Stimulated activated CD8-positive, alpha-beta memory T cell treated with anti-CD3 and anti-CD28 coated beads, Interleukin-12 subunit alpha, Interleukin-12 subunit beta, amount 100 ng/mL, for 24 hours (primary cell): ENCODE data around the gene FAM53C.
"Not testable (repeated sequence)": the region's sequence is repeated elsewhere in the genome, so short reads cannot be mapped to it uniquely, and the experiment has no call there.

Experiments used
- DNase-seq: peaks from one replicate; pipeline ENCODE4 v3.0.0-alpha.2; 2020; ENCODE audit errors: extremely low read depth

The FAM53C gene

DNA sequence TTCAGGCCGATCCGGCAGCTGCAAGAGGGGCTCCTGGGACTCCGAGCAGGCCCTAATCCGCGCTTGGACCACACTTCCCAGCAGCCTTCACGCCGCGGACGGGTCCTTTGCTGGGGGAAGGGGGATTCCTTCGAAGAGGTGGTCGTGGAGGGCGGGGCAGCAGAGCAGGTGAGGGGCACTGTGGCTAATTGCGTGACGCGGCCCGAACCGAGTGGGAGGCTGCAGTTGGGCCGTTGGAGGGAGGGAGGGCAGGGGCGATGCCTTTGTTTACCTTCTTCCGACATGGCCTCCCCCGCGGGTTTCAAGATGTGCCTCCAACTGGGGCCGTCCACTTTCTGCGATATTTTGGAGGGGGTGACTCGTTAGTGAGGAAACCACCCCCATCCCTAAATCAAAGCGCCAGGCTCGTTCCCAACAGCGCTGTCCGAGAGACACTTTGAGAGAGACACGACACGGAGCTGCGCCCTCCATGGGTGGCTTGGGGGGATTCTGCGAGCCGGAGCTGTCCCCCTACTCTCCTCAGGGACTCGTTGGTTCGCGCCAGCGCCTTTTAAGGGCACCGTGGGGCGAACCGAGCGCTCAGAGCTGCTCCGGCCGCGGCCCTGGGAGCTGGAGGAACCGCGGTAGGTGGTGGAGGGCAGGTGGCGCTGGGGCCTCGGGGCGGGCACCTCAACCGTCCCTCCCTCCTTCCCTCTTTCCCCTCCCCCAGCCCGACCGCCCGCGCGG lies at the start of gene FAM53C:
Gene FAM53C (plus strand): TSS at position 582 of the 726 bp plus-strand sequence. CDS start 3,070 bp downstream, outside the sequence.
- peak; percentile 76 for DNase-seq

- no peak for DNase-seq
Measured at GRCh38 chr5:138289296-138289695, 48.8 kb upstream of the FAM53C start.

DNA sequence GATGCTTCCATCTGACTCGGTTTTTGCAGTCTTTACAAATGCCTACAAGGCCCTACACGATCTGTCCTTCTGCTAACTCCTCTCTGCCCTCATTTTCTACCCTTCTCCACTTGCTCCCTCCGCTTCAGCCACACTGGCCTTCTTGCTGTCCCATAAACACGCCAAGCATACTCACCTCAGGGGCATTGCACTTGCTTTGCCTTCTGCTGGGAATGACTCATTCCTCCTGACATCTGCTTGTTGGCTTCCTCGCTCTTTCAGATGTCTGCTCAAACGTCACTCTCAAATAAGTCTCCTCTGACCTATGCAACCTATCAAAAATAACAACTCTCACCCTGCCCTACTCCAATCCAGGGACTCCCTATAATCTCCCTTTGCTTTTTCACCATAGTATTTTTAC lies 34.7 kb upstream of the FAM53C start:
- DNase-seq, result no peak

- no peak for DNase-seq
Measured at GRCh38 chr5:138305797-138306196, 32.3 kb upstream of the FAM53C start.

DNA sequence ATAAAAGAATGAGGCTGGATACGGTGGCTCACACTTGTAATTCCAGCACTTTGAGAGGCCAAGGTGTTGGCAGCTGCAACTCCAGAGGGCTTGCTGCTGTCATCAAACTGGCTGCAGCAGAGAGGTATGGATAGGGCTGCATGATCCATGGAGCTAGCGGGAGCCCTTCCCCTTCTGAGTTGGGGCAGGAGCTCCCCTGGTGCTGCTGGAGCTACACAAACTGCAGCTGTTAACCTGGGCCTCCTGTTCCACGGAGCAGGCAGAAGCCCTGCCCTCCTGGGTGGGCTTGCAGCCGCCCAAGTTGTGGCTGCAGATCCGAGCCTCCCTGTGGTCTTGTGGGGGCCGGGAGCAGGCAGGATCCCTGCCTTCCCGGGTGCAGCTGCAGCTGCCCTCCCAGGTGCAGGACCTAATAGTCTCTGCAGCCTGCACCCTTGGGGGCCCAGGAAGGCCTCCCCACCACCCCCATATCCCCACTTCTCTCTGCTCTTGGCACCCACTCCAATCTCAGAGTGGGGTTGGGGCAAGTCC lies 22.3 kb upstream of the FAM53C start:
- no peak for DNase-seq

DNA sequence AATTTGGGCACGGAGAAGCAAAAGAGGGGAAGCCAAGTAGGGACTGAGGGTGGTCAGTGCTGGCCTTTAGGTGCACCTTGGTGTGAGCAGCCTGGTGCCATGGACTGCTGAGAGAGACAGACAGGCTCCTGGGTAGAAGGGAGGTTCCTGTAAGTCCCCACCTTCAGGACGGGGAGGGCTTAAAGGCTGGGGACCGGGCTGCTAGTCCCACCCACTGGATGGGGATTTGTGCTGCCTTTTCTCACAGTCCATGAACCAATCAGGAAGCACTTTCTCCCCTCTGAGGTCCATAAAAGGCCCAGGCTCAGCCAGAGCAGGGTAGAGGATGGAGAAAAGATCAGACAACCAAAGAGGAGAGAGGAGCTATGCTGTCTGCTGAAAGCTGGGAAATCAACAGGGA lies 21.7 kb upstream of the FAM53C start:
- DNase-seq, result no peak

DNA sequence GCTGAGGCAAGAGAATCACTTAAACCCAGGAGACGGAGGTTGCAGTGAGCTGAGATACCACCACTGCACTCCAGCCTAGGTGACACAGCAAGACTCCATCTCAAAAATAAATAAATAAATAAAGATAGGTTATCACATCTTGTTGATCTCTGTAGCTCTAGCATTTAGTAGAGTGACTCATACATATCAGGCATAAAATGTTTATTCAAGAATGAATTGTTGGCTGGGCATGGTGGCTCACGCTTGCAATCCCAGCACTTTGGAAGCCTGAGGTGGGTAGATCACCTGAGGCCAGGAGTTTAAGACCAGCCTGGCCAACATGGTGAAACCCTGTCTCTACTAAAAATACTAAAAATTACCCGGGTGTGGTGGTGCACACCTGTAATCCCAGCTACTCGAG lies 19.9 kb upstream of the FAM53C start:
- not testable (repeated sequence) for DNase-seq

- DNase-seq, result no peak
Measured at GRCh38 chr5:138330813-138331448, 7.1 kb upstream of the FAM53C start.

DNA sequence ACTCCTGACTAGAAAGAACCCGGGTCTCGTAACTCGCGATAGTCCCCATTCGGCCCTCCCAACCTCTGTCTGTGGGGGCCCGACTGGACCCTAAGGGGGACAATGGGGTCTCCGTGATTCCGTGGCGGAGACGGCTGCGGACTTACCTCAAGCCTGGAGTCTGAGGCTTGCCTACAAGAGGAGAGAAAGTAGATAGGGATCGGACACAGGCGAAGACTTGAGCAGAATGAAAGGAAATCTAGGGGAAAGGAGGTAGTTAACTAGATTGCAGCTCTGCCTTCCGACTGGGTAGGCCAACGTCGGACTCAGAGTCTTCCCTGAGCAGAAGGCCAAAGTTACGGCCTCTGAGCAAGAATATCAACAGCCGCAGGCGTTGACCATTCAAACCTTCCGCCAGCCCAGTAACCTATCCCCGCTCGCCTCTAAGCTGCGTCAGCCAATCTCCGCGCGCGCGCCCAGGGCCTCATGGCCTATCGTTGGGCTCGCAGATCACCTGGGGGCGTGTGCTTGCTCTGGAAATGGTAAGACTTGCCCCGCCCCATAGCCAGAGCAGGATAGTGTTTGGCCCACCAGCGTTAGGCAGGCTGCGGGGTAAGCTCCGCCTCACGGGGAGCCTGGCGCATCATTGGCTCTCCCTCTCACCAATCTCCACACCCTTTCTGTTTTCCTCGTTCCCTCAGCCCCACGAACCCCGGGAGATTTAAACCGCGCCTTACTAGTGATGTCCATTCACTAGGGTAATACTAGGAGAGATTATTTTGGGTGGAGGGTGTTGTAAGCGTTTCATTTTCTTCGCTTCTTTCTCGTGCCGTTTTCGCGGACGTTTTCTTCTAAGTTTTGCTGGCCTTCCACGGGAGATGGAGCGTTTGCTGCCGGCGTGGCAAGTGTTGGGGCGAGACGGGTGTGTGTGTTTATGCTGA lies 6.4 kb upstream of the FAM53C start, which contains the start of gene CDC25C:
Gene CDC25C (minus strand): TSS at position 356 of the 920 bp plus-strand sequence. CDS start 624 bp downstream, outside the sequence.
- peak; percentile 95 for DNase-seq

DNA sequence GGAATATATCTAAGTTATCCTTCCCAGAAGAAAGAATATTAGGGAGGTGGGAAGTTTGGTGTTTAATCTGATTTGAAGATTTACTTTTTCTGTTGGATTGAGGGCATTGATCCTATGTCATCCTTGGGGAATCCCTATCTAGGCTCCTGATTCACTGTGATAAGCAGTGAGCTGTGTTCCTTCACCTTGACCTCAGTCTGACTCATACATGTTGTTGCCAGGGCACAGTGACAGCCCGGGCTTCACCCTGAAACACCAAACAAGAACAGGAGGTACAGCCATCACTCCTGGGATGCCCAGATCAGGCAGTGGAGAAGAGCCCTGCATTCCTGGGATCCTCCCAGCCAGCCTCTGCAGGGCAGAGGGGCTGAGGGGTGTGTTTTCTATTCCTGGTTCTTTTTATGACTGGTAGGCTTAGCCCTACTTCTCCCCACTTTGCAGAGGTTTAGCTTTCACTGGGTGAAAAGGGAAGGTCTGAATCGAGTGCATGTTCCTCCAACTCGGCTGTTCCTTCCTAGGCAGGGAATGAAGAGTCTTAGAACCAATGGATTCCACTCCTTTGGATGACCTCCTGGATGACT lies 3.1 kb upstream of the FAM53C start:
- DNase-seq, result no peak

DNA sequence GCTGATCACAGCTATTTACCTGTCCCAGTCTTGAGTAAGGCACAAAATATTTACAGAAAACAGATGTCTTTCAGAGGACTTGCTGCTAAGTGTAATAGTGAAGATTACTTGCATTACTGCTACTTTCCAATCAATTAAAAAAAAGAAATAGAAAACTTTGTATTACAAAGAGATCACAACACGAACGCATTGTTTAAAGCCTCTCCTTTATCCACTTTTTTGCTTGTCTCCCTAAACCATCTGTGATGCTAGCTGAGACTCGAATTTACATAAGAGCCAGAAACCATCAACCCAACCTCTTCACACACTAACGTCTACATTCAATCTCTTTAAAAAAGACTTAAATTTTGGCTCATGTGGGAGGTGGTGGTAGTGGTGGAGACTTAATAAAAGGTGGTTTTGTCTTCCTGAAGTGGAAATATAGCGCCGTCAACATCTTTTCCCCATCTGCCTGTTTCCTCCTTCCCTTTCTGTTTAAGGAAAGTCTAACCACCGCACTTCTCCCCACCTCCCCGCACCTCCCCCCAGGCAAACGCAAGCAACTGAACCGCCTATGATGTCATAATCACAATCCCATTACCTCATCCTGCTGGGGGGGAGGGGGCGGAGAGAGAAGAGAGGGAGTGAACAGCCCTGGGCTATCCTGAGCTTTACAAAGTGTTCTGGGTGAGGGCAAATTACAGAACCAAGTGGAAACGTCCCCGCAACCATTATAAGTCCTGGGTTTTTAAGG lies 948 bp upstream of the FAM53C start:
- no peak for DNase-seq

DNA sequence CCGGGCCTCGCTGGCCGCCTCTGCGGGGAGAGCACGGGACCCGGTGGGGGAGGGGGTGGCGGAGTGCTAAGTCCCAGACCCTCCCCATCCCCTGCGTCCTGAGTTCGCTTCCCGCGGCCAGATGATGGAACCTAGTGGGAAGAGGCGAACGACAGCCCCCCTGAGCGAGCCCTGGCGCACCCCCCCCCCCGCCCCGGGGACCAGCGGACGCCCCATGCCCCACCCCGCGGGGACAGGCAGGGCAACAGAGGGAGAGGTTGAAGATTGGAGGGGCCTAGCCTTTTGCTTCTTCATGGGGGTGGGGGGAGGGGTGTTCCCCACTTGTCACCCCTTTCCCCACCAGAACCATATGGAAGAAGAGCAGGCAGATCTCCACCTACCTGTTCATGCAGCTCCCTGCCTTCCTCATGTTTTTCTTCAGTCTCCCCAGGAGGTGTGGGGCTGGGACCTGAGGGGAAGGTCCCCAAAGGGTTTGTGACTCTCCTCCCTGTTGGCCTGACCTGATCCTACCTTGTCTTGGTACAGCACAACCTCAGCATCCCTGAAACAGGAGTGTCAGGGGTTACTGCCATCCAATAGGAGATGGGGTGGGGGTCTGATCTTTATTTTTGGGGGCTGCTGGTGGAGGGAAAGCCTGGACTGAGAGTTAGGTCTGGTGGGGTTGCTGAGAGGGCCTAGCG lies 485 bp downstream of the FAM53C start:
- DNase-seq, result no peak

DNA sequence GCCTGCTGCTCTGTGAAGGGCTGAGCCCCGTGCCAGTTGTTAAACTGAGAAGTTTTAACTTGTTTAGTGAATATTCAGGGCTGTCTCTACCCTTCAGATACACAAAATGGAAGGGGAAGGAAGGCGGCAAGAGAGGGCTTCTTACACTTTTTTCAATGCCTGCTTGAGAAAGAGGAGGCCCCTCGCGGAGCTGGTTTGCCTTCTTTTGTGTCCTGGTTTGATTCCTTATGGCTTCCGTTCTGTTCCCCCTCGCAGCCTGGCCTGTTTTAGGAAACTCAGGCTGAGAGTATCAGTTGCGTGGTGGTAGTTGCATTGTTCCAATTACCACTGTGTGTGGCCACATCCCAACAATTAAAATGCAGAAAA lies 1.0 kb downstream of the FAM53C start:
- no peak for DNase-seq

DNA sequence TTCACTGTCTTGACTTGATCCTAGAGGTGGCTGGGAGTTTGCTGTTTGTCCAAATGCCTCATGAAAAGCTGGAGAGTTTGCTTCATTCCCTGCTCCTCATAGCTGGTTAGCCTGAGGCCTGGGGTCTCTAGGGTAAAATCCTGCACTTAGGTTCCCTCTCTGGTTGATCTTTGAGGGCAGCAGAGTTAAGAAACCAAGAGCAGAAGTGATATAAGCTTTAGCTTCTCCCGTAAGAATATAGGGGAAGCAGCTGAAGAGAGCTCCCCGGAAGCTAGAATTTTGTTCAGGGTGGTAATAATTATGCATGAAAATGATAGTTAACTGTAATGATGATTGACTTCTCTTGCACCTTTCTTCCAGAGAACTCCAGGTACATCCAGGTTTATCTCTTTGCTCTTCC lies 1.4 kb downstream of the FAM53C start:
- no peak for DNase-seq

DNA sequence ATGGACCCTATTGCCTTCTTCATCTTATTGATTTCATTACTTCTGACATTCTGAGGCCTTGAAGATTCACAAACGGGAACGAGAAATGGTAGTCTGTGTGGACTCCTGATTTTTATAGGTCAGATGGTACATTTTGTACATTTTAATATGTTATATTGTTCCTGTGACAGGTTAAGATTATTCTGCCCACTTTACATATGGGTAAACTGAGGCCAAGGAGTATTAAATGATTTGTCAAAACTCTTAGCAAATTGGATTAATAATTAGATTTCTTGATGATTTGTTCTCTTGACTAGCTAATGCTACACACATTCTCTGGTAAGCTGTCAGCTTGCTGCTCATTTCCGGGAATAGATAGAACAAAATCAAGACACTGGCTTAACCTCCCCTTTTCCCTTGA lies 1.9 kb downstream of the FAM53C start:
- no peak for DNase-seq

GRCh38 chr5:138344887-138345622 lies 7.0 kb downstream of the FAM53C start:
- DNase-seq, result no peak

GRCh38 chr5:138346889-138347288 lies 8.8 kb downstream of the FAM53C start:
- DNase-seq, result no peak

- no peak for DNase-seq
Measured at GRCh38 chr5:138349852-138350562, 11.9 kb downstream of the FAM53C start.

- DNase-seq, result no peak
Measured at GRCh38 chr5:138350563-138350890, 12.5 kb downstream of the FAM53C start.
